GM19372 (cell line): ENCODE measurements around the gene SUSD1.

Source experiments
- ATAC-seq: cut with Tn5 transposase; IDR thresholded peaks from one replicate; pipeline ENCODE4 v1.9.1; 2021; ENCODE audit warnings: mild to moderate bottlenecking, low read depth, moderate library complexity; ENCODE audit not compliant: unreplicated experiment

Gene SUSD1

GRCh38 chr9:112174222-112174964, 704 bp downstream of the SUSD1 start:
- peak; percentile 81 for ATAC-seq

- ATAC-seq, result no peak
These were observed 1.4 kb downstream of the SUSD1 start for GRCh38 chr9:112173489-112174221.

GRCh38 chr9:112170968-112171367, 4.1 kb downstream of the SUSD1 start:
- ATAC-seq, result no peak

GRCh38 chr9:112170235-112170634, 4.9 kb downstream of the SUSD1 start:
- ATAC-seq, result no peak

- ATAC-seq, result no peak
These were observed 5.7 kb downstream of the SUSD1 start for GRCh38 chr9:112169368-112169767.

GRCh38 chr9:112168197-112168596, 6.9 kb downstream of the SUSD1 start:
- ATAC-seq, result no peak

- no peak for ATAC-seq
These were observed 8.6 kb downstream of the SUSD1 start for GRCh38 chr9:112166176-112167140.

- ATAC-seq, result no peak
These were observed 12.3 kb downstream of the SUSD1 start for GRCh38 chr9:112162621-112163413.

GRCh38 chr9:112159781-112160180, 15.3 kb downstream of the SUSD1 start:
- no peak for ATAC-seq

- no peak for ATAC-seq
These were observed 16.3 kb downstream of the SUSD1 start for GRCh38 chr9:112158656-112159367.

GRCh38 chr9:112157961-112158360, 17.1 kb downstream of the SUSD1 start:
- ATAC-seq, result no peak

GRCh38 chr9:112157087-112157486, 18.0 kb downstream of the SUSD1 start:
- ATAC-seq, result no peak

GRCh38 chr9:112149211-112149610, 25.9 kb downstream of the SUSD1 start:
- no peak for ATAC-seq

- ATAC-seq, result no peak
These were observed 29.2 kb downstream of the SUSD1 start for GRCh38 chr9:112145886-112146285.

GRCh38 chr9:112144807-112145206, 30.3 kb downstream of the SUSD1 start:
- ATAC-seq, result no peak

GRCh38 chr9:112142420-112142819, 32.7 kb downstream of the SUSD1 start:
- ATAC-seq, result no peak

GRCh38 chr9:112140936-112141335, 34.2 kb downstream of the SUSD1 start:
- no peak for ATAC-seq

GRCh38 chr9:112137066-112137465, 38.0 kb downstream of the SUSD1 start:
- ATAC-seq, result no peak

- ATAC-seq, result no peak
These were observed 39.4 kb downstream of the SUSD1 start for GRCh38 chr9:112135706-112136105.
